HepG2 (cell line): Measurements from ENCODE around the gene ZNF541. TPM values are rescaled to one million over a fixed set of nuclear protein-coding genes. Genes with fewer than 3 reads are reported as not detected.

Experiments used
- AHDC1 ChIP-seq: sonication (generic); formaldehyde crosslinking; IDR thresholded peaks from 2 replicates; pipeline ENCODE4 v1.5.1; 2020; ENCODE audit warnings: mild to moderate bottlenecking, missing genetic modification reagents, borderline replicate concordance
- ARID4A ChIP-seq: sonication (generic); formaldehyde crosslinking; IDR thresholded peaks from 2 replicates; pipeline ENCODE4 v1.5.0; 2020; ENCODE audit warnings: mild to moderate bottlenecking, missing genetic modification reagents, borderline replicate concordance
- EP300 ChIP-seq, 3 experiments: sonication (generic) in 1 of 3; formaldehyde crosslinking in 1 of 3; IDR thresholded peaks; 2 replicates each; pipeline versions ENCODE4 v1.5.1 to v1.6.1; 2011 to 2020; ENCODE audit warnings: low read depth in 2 of 3, low read length in 2 of 3, borderline replicate concordance in 1 of 3, improper control_type of control experiment in 1 of 3, mild to moderate bottlenecking in 1 of 3, missing genetic modification reagents in 1 of 3, moderate library complexity in 1 of 3
- HOXD1 ChIP-seq: sonication (generic); formaldehyde crosslinking; IDR thresholded peaks from 2 replicates; pipeline ENCODE4 v1.5.0; 2020; ENCODE audit warnings: missing genetic modification reagents
- KDM5A ChIP-seq: fragments of 200-600 bp; sonication (generic); IDR thresholded peaks from 2 replicates; pipeline ENCODE4 v1.7.0; 2018; ENCODE audit warnings: antibody characterized with exemption, mild to moderate bottlenecking, low read length, borderline replicate concordance
- PATZ1 ChIP-seq: sonication (generic); formaldehyde crosslinking; IDR thresholded peaks from 2 replicates; pipeline ENCODE4 v1.4.0; 2020; ENCODE audit warnings: missing genetic modification reagents
- POLR2AphosphoS5 ChIP-seq: IDR thresholded peaks from 2 replicates; pipeline ENCODE4 v1.6.1; 2012; ENCODE audit warnings: low read depth, low read length
- POLR2G ChIP-seq: fragments of 200-400 bp; formaldehyde crosslinking; IDR thresholded peaks from 2 replicates; pipeline ENCODE4 v1.6.1; 2018; ENCODE audit warnings: mild to moderate bottlenecking, low read depth, low read length, moderate library complexity
- SPEN ChIP-seq: sonication (generic); formaldehyde crosslinking; IDR thresholded peaks from 2 replicates; pipeline ENCODE4 v1.5.1; 2020; ENCODE audit warnings: low read depth, mild to moderate bottlenecking, missing genetic modification reagents
- ZNF335 ChIP-seq: sonication (generic); formaldehyde crosslinking; IDR thresholded peaks from 2 replicates; pipeline ENCODE4 v1.4.0; 2020; ENCODE audit warnings: missing genetic modification reagents
- ZXDC ChIP-seq: sonication (generic); formaldehyde crosslinking; IDR thresholded peaks from 2 replicates; pipeline ENCODE4 v1.5.0; 2020; ENCODE audit warnings: mild to moderate bottlenecking, missing genetic modification reagents
- polyA plus RNA-seq, 8 experiments: library from polyadenylated mRNA; depleted of rRNA in 3 of 8; stranded (reverse) in 7 of 8; unstranded in 1 of 8; fragments of >200 nt; fragmentation: Illumina TruSeq in 4 of 8; extraction: Trizol in 4 of 8; gene quantifications; 2 replicates each; pipeline versions ENCODE4 v1.2.1 to v1.2.3, GENCODE V29; 2011 to 2016; ENCODE audit warnings: low read depth in 4 of 8, missing spikeins in 1 of 8, mixed read lengths in 1 of 8; ENCODE audit not compliant: insufficient read depth in 1 of 8
- total RNA-seq, 5 experiments: library from RNA; depleted of rRNA; stranded (reverse); fragments of >200 nt; fragmentation: Illumina TruSeq; extraction: Trizol; gene quantifications; 2 replicates each; pipeline ENCODE4 v1.2.3, GENCODE V29; 2016; ENCODE audit warnings: low read depth in 1 of 5

The ZNF541 gene
- total and polyA plus RNA-seq, 2 of the 13 experiments (the other 11 are each of a cell fraction or from before 2014, with no cell fraction given) = 0.03 to 0.04 TPM

GRCh38 chr19:47608969-47609905, 36.3 kb upstream of the ZNF541 start, which contains the start of gene BICRA (continued):
- peak; percentile 98 for TF ChIP-seq ZNF335
- TF ChIP-seq SPEN (CRISPR knock-in tag) = no peak
- TF ChIP-seq EP300 (IDR thresholded peaks at IDR 0.05; ENCODE audit: low read depth in 2 of 2, low read length in 2 of 2) = no peak
- TF ChIP-seq EP300 (CRISPR knock-in tag; IDR thresholded peaks at IDR 0.05; ENCODE audit: borderline replicate concordance) = no peak
- no peak for TF ChIP-seq AHDC1 (CRISPR knock-in tag)
- peak; percentile 100 for TF ChIP-seq ZXDC (CRISPR knock-in tag)
- TF ChIP-seq HOXD1 (CRISPR knock-in tag) = no peak
- TF ChIP-seq ARID4A (CRISPR knock-in tag) = 0 out of 2 replicates have a peak, but pooled peaks have one; percentile 10
- peak; percentile 23; the same call in 1 of the 2 replicates for TF ChIP-seq POLR2G
- TF ChIP-seq POLR2AphosphoS5 = peak; percentile 46; the same call in 1 of the 2 replicates
- TF ChIP-seq PATZ1 = peak; percentile 63; the same call in 1 of the 2 replicates
- peak; percentile 31 for TF ChIP-seq KDM5A
